Osteocyte (in vitro differentiated cells): Measurements from ENCODE around the gene DNAH5. TPM values are rescaled to one million over a fixed set of nuclear protein-coding genes. Genes with fewer than 3 reads are reported as not detected.

ENCODE experiments used
- DNase-seq: peaks from one replicate; pipeline ENCODE4 v3.0.0; 2021; ENCODE audit warnings: mixed read lengths; ENCODE audit not compliant: unreplicated experiment; ENCODE audit errors: extremely low spot score
- H3K27ac Mint-ChIP-seq: one replicate; pipeline ENCODE4 v1.8.0; 2021; ENCODE audit warnings: mild to moderate bottlenecking, mixed read lengths; ENCODE audit not compliant: unreplicated experiment
- H3K27me3 Mint-ChIP-seq: one replicate; pipeline ENCODE4 v1.8.0; 2021; ENCODE audit warnings: mixed read lengths; ENCODE audit not compliant: unreplicated experiment
- H3K36me3 Mint-ChIP-seq: one replicate; pipeline ENCODE4 v1.8.0; 2021; ENCODE audit warnings: mixed read lengths; ENCODE audit not compliant: unreplicated experiment
- H3K4me1 Mint-ChIP-seq: one replicate; pipeline ENCODE4 v1.8.0; 2021; ENCODE audit warnings: mixed read lengths; ENCODE audit not compliant: unreplicated experiment
- H3K4me3 Mint-ChIP-seq: one replicate; pipeline ENCODE4 v1.8.0; 2021; ENCODE audit warnings: mild to moderate bottlenecking, moderate library complexity, mixed read lengths; ENCODE audit not compliant: unreplicated experiment
- H3K9me3 Mint-ChIP-seq: one replicate; pipeline ENCODE4 v1.8.0; 2021; ENCODE audit warnings: mixed read lengths; ENCODE audit not compliant: unreplicated experiment
- CTCF ChIP-seq: fragments of 200-600 bp; sonication (generic); IDR thresholded peaks from 2 replicates; pipeline ENCODE4 v1.5.0; 2021; ENCODE audit warnings: antibody characterized with exemption, mild to moderate bottlenecking, moderate library complexity
- total RNA-seq: library from RNA; stranded (reverse); gene quantifications from 2 replicates; pipeline ENCODE4 v1.2.1, GENCODE V29; 2021

The DNAH5 gene
- total RNA-seq, 1 donor from 2014 or later, result 0.21 TPM

- Mint-ChIP-seq H3K4me1 (no peaks in the 10 kb centered on the region), H3K27me3 (peaks cover 8% of the 10 kb centered on the region), H3K27ac (no peak overlapping the region), H3K4me3 (no peak overlapping the region), H3K9me3 (no peaks in the 10 kb centered on the region), H3K36me3 (no peaks in the 10 kb centered on the region)
- no peak for DNase-seq
- no peak for TF ChIP-seq CTCF
Measured at GRCh38 chr5:13910201-13910600, 34.3 kb downstream of the DNAH5 start.

GRCh38 chr5:13909271-13909670 lies 35.2 kb downstream of the DNAH5 start:
- no peak overlapping the region for H3K4me3 Mint-ChIP-seq
- peaks cover 8% of the 10 kb centered on the region for H3K27me3 Mint-ChIP-seq
- no peak overlapping the region for H3K27ac Mint-ChIP-seq
- no peaks in the 10 kb centered on the region for H3K36me3 Mint-ChIP-seq
- no peaks in the 10 kb centered on the region for H3K9me3 Mint-ChIP-seq
- DNase-seq, result no peak
- H3K4me1 Mint-ChIP-seq, result no peaks in the 10 kb centered on the region
- no peak for TF ChIP-seq CTCF

GRCh38 chr5:13898569-13898968 lies 45.9 kb downstream of the DNAH5 start:
- no peaks in the 10 kb centered on the region for H3K9me3 Mint-ChIP-seq
- no peaks in the 10 kb centered on the region for H3K36me3 Mint-ChIP-seq
- no peak overlapping the region for H3K27ac Mint-ChIP-seq
- H3K4me1 Mint-ChIP-seq, result no peaks in the 10 kb centered on the region
- no peak for DNase-seq
- H3K4me3 Mint-ChIP-seq, result no peak overlapping the region
- H3K27me3 Mint-ChIP-seq, result peaks cover 23% of the 10 kb centered on the region
- TF ChIP-seq CTCF, result no peak

- Mint-ChIP-seq H3K36me3 (no peaks in the 10 kb centered on the region), H3K4me1 (no peaks in the 10 kb centered on the region), H3K27ac (no peak overlapping the region), H3K27me3 (peaks cover 23% of the 10 kb centered on the region), H3K4me3 (no peak overlapping the region), H3K9me3 (peaks cover 23% of the 10 kb centered on the region)
- no peak for DNase-seq
- no peak for TF ChIP-seq CTCF
Measured at GRCh38 chr5:13878357-13878756, 66.1 kb downstream of the DNAH5 start.

- TF ChIP-seq CTCF, result no peak
- H3K4me3 Mint-ChIP-seq, result no peak overlapping the region
- H3K36me3 Mint-ChIP-seq, result no peaks in the 10 kb centered on the region
- H3K4me1 Mint-ChIP-seq, result no peaks in the 10 kb centered on the region
- H3K27me3 Mint-ChIP-seq, result no peaks in the 10 kb centered on the region
- DNase-seq, result no peak
- H3K27ac Mint-ChIP-seq, result no peak overlapping the region
- H3K9me3 Mint-ChIP-seq, result no peaks in the 10 kb centered on the region
Measured at GRCh38 chr5:13866792-13867191, 77.7 kb downstream of the DNAH5 start.
